Measurements from ENCODE around the gene ULK3.

GRCh38 chr15:74847432-74847831 lies 4.5 kb upstream of the ULK3 start:
- TF ChIP-seq YY1 (IDR thresholded peaks at IDR 0.05; ENCODE audit: insufficient read depth, insufficient read length) (no peak), ZNF274 (IDR thresholded peaks at IDR 0.05; ENCODE audit: low read depth, low read length) (no peak), SUZ12 (IDR thresholded peaks at IDR 0.05; ENCODE audit: extremely low read depth, insufficient read depth, insufficient read length) (no peak)
